HepG2 (cell line): ENCODE measurements around the gene SMYD1. TPM values are rescaled to one million over a fixed set of nuclear protein-coding genes. Genes with fewer than 3 reads are reported as not detected.

ENCODE experiments used
- ATAC-seq: fragments of 200-7000 bp; cut with Tn5 transposase; 3 replicates; pipeline ENCODE4 v1.9.1; 2020; ENCODE audit warnings: mild to moderate bottlenecking, moderate library complexity
- BruUV-seq: library from RNA; stranded (reverse); fragments of 400-500 nt; replicated peaks from 2 replicates; lab custom pipeline; 2021; lab: Mats Ljungman, UMichigan
- CTCF ChIA-PET: fragments of 300-600 bp; formaldehyde crosslinking; extraction: SDS; loops from one replicate; lab custom pipeline; 2021; ENCODE audit warnings: low total read pairs, inconsistent platforms, low intra/inter-chr PET ratio; lab: Yijun Ruan, JAX
- POLR2A ChIA-PET: fragments of 350-600 bp; sonication (Branson Sonifier 250); formaldehyde crosslinking; loops from one replicate; lab custom pipeline; 2020; ENCODE audit warnings: antibody characterized with exemption, inconsistent platforms; lab: Yijun Ruan, JAX
- DNase-seq: peaks from one replicate; pipeline ENCODE4 v3.0.0-alpha.2; 2015; ENCODE audit warnings: low spot score
- FAIRE-seq: peaks from 3 replicates; lab custom pipeline; 2011; peaks lifted over from hg19 to GRCh38; lab: Jason Lieb, UNC
- H2AFZ ChIP-seq: one replicate; pipeline ENCODE4 v1.6.1; 2011; ENCODE audit warnings: low read length, inconsistent platforms
- H3K27ac ChIP-seq: fragments of 300-600 bp; 3 replicates; pipeline ENCODE4 v1.8.0; 2011; ENCODE audit warnings: mixed run types, mild to moderate bottlenecking, mixed read lengths, low read length, inconsistent platforms; ENCODE audit not compliant: insufficient read depth; ENCODE audit errors: extremely low read length
- H3K27me3 ChIP-seq, 2 experiments: fragments of 200-600 bp in 1 of 2; 2 replicates in 1 of 2; 3 replicates in 1 of 2; pipeline versions ENCODE4 v1.6.0 to v1.8.0; 2011; ENCODE audit warnings: low read length in 2 of 2, mild to moderate bottlenecking in 2 of 2, moderate library complexity in 2 of 2, inconsistent platforms in 1 of 2; ENCODE audit not compliant: insufficient read depth in 2 of 2, control insufficient read depth in 1 of 2
- H3K36me3 ChIP-seq, 2 experiments: fragments of 200-600 bp in 1 of 2; replicated peaks in 1 of 2; 2 replicates in 1 of 2; 3 replicates in 1 of 2; pipeline versions ENCODE4 v1.5.1 to v1.8.0; 2011; ENCODE audit warnings: low read length in 2 of 2, inconsistent platforms in 1 of 2; ENCODE audit not compliant: insufficient read depth in 2 of 2, control insufficient read depth in 1 of 2
- H3K4me1 ChIP-seq: 2 replicates; pipeline ENCODE4 v1.5.1; 2012; ENCODE audit warnings: low read length, inconsistent platforms; ENCODE audit not compliant: insufficient read depth
- H3K4me2 ChIP-seq: 2 replicates; pipeline ENCODE4 v1.6.0; 2011; ENCODE audit warnings: low read depth, low read length, inconsistent platforms
- H3K4me3 ChIP-seq, 3 experiments: fragments of 200-600 bp in 1 of 3; sonication (generic), shearing (Covaris generic) in 1 of 3; replicated peaks in 1 of 3; 2 replicates each; pipeline ENCODE4 v1.5.1; 2011 to 2016; ENCODE audit warnings: low read length in 3 of 3, inconsistent platforms in 2 of 3, low read depth in 2 of 3, mild to moderate bottlenecking in 2 of 3, control low read depth in 1 of 3, mixed read lengths in 1 of 3; ENCODE audit not compliant: insufficient read depth in 1 of 3
- H3K79me2 ChIP-seq: one replicate; pipeline ENCODE4 v1.6.1; 2011; ENCODE audit warnings: low read length, inconsistent platforms; ENCODE audit not compliant: insufficient read depth
- H3K9ac ChIP-seq: 2 replicates; pipeline ENCODE4 v1.6.0; 2011; ENCODE audit warnings: mild to moderate bottlenecking, low read depth, low read length, inconsistent platforms; ENCODE audit not compliant: insufficient read depth
- H3K9me3 ChIP-seq: 2 replicates; pipeline ENCODE4 v1.5.1; 2012; ENCODE audit warnings: mild to moderate bottlenecking, low read length
- H4K20me1 ChIP-seq: 2 replicates; pipeline ENCODE4 v1.6.0; 2011; ENCODE audit warnings: inconsistent platforms, mild to moderate bottlenecking, low read length, moderate library complexity; ENCODE audit not compliant: insufficient read depth
- AKAP8 ChIP-seq: sonication (generic); formaldehyde crosslinking; IDR thresholded peaks from 2 replicates; pipeline ENCODE4 v1.5.1; 2020; ENCODE audit warnings: mild to moderate bottlenecking, missing genetic modification reagents
- NONO ChIP-seq, 2 experiments: fragments of 450-650 bp in 1 of 2; sonication (generic) in 1 of 2; formaldehyde crosslinking in 1 of 2; IDR thresholded peaks in 1 of 2; conservative IDR thresholded peaks in 1 of 2; 2 replicates each; pipeline versions ENCODE4 v1.6.1 to v1.8.0; 2017 to 2022; ENCODE audit warnings: mild to moderate bottlenecking in 1 of 2, missing genetic modification reagents in 1 of 2, moderate library complexity in 1 of 2
- STAT5B ChIP-seq: sonication (generic); formaldehyde crosslinking; IDR thresholded peaks from 2 replicates; pipeline ENCODE4 v1.4.0; 2020; ENCODE audit warnings: missing genetic modification reagents
- ZBTB46 ChIP-seq: sonication (generic); formaldehyde crosslinking; IDR thresholded peaks from 2 replicates; pipeline ENCODE4 v1.4.0; 2020; ENCODE audit warnings: mild to moderate bottlenecking, missing genetic modification reagents, borderline replicate concordance
- ZFP41 ChIP-seq: sonication (generic); formaldehyde crosslinking; IDR thresholded peaks from 2 replicates; pipeline ENCODE4 v1.4.0; 2020; ENCODE audit warnings: mild to moderate bottlenecking, missing genetic modification reagents, borderline replicate concordance
- ZNF362 ChIP-seq: sonication (generic); formaldehyde crosslinking; IDR thresholded peaks from 2 replicates; pipeline ENCODE4 v1.4.0; 2020; ENCODE audit warnings: missing genetic modification reagents, mild to moderate bottlenecking, borderline replicate concordance
- ZNF564 ChIP-seq: sonication (generic); formaldehyde crosslinking; IDR thresholded peaks from 2 replicates; pipeline ENCODE4 v1.8.1; 2023; ENCODE audit warnings: mild to moderate bottlenecking, missing genetic modification reagents
- ZNF775 ChIP-seq: sonication (generic); formaldehyde crosslinking; IDR thresholded peaks from 2 replicates; pipeline ENCODE4 v1.4.0; 2020; ENCODE audit warnings: missing genetic modification reagents, mild to moderate bottlenecking, moderate library complexity, borderline replicate concordance
- ZNF891 ChIP-seq: sonication (generic); formaldehyde crosslinking; IDR thresholded peaks from 2 replicates; pipeline ENCODE4 v1.5.0; 2020; ENCODE audit warnings: mild to moderate bottlenecking, missing genetic modification reagents
- in situ Hi-C: cut with HindIII; loops from 2 replicates; pipeline ENCODE4 v1.10.0; 2017; ENCODE audit warnings: low pct_unique_long_range_greater_than_20kb; ENCODE audit not compliant: extremely low pct_ligation_motif_present
- intact Hi-C: fragments of 100-400 bp; cut with micrococcal nuclease; formaldehyde crosslinking; loops from one replicate; pipeline ENCODE4 v1.10.0; 2022; ENCODE audit not compliant: unreplicated experiment
- polyA plus RNA-seq, 8 experiments: library from polyadenylated mRNA; depleted of rRNA in 3 of 8; stranded (reverse) in 7 of 8; unstranded in 1 of 8; fragments of >200 nt; fragmentation: Illumina TruSeq in 4 of 8; extraction: Trizol in 4 of 8; gene quantifications; 2 replicates each; pipeline versions ENCODE4 v1.2.1 to v1.2.3, GENCODE V29; 2011 to 2016; ENCODE audit warnings: low read depth in 4 of 8, missing spikeins in 1 of 8, mixed read lengths in 1 of 8; ENCODE audit not compliant: insufficient read depth in 1 of 8
- total RNA-seq, 5 experiments: library from RNA; depleted of rRNA; stranded (reverse); fragments of >200 nt; fragmentation: Illumina TruSeq; extraction: Trizol; gene quantifications; 2 replicates each; pipeline ENCODE4 v1.2.3, GENCODE V29; 2016; ENCODE audit warnings: low read depth in 1 of 5
- TF ChIP-seq, protein P1 (sequence below): sonication (generic); formaldehyde crosslinking; IDR thresholded peaks from 2 replicates; pipeline ENCODE4 v1.9.0; 2021; ENCODE audit warnings: mild to moderate bottlenecking, missing genetic modification reagents
- TF ChIP-seq, protein P2 (sequence below), 2 experiments: sonication (generic) in 1 of 2; formaldehyde crosslinking in 1 of 2; IDR thresholded peaks; 2 replicates each; pipeline versions ENCODE4 v1.5.1 to v1.6.1; 2011 to 2020; ENCODE audit warnings: borderline replicate concordance in 1 of 2, low read depth in 1 of 2, low read length in 1 of 2, mild to moderate bottlenecking in 1 of 2, missing genetic modification reagents in 1 of 2, moderate library complexity in 1 of 2

Gene SMYD1
- total and polyA plus RNA-seq, 2 of the 13 experiments (the other 11 are each of a cell fraction or from before 2014, with no cell fraction given), result not detected

GRCh38 chr2:88069117-88069516 lies 1.5 kb downstream of the SMYD1 start:
- no peak for DNase-seq
- H2AFZ ChIP-seq, result no peak overlapping the region
- in situ Hi-C loops, result loop anchor here (25.0 kb wide), 1 partner anchor 393 kb away; the partner anchor contains the start of gene FOXI3
- TF ChIP-seq ZNF362 (CRISPR knock-in tag) (no peak), ZNF891 (no peak), ZBTB46 (CRISPR knock-in tag) (no peak), ZFP41 (CRISPR knock-in tag) (no peak), NONO (IDR thresholded peaks at IDR 0.05) (no peak), NONO (CRISPR knock-in tag; conservative IDR thresholded peaks at IDR 0.05) (no peak), AKAP8 (CRISPR knock-in tag) (no peak), STAT5B (CRISPR knock-in tag) (no peak), ZNF775 (CRISPR knock-in tag) (no peak), ZNF564 (CRISPR knock-in tag) (no peak)
- TF ChIP-seq, protein P1, sequence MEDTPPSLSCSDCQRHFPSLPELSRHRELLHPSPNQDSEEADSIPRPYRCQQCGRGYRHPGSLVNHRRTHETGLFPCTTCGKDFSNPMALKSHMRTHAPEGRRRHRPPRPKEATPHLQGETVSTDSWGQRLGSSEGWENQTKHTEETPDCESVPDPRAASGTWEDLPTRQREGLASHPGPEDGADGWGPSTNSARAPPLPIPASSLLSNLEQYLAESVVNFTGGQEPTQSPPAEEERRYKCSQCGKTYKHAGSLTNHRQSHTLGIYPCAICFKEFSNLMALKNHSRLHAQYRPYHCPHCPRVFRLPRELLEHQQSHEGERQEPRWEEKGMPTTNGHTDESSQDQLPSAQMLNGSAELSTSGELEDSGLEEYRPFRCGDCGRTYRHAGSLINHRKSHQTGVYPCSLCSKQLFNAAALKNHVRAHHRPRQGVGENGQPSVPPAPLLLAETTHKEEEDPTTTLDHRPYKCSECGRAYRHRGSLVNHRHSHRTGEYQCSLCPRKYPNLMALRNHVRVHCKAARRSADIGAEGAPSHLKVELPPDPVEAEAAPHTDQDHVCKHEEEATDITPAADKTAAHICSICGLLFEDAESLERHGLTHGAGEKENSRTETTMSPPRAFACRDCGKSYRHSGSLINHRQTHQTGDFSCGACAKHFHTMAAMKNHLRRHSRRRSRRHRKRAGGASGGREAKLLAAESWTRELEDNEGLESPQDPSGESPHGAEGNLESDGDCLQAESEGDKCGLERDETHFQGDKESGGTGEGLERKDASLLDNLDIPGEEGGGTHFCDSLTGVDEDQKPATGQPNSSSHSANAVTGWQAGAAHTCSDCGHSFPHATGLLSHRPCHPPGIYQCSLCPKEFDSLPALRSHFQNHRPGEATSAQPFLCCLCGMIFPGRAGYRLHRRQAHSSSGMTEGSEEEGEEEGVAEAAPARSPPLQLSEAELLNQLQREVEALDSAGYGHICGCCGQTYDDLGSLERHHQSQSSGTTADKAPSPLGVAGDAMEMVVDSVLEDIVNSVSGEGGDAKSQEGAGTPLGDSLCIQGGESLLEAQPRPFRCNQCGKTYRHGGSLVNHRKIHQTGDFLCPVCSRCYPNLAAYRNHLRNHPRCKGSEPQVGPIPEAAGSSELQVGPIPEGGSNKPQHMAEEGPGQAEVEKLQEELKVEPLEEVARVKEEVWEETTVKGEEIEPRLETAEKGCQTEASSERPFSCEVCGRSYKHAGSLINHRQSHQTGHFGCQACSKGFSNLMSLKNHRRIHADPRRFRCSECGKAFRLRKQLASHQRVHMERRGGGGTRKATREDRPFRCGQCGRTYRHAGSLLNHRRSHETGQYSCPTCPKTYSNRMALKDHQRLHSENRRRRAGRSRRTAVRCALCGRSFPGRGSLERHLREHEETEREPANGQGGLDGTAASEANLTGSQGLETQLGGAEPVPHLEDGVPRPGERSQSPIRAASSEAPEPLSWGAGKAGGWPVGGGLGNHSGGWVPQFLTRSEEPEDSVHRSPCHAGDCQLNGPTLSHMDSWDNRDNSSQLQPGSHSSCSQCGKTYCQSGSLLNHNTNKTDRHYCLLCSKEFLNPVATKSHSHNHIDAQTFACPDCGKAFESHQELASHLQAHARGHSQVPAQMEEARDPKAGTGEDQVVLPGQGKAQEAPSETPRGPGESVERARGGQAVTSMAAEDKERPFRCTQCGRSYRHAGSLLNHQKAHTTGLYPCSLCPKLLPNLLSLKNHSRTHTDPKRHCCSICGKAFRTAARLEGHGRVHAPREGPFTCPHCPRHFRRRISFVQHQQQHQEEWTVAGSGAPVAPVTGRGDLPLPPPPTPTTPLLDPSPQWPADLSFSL, result no peak
- TF ChIP-seq, protein P2, sequence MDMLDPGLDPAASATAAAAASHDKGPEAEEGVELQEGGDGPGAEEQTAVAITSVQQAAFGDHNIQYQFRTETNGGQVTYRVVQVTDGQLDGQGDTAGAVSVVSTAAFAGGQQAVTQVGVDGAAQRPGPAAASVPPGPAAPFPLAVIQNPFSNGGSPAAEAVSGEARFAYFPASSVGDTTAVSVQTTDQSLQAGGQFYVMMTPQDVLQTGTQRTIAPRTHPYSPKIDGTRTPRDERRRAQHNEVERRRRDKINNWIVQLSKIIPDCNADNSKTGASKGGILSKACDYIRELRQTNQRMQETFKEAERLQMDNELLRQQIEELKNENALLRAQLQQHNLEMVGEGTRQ (IDR thresholded peaks at IDR 0.05; ENCODE audit: low read depth, low read length), result no peak
- TF ChIP-seq, protein P2 (CRISPR knock-in tag; IDR thresholded peaks at IDR 0.05; ENCODE audit: borderline replicate concordance), result no peak

More at GRCh38 chr2:88069117-88069516, 1.5 kb downstream of the SMYD1 start:
- Histone ChIP-seq H3K9ac (no peak overlapping the region), H3K27me3 (peaks cover 2 to 3% of the 10 kb centered on the region in 2 experiments; a peak in 2 of 5 replicates), H4K20me1 (no peaks in the 10 kb centered on the region), H3K4me1 (no peaks in the 10 kb centered on the region), H3K27ac (no peak overlapping the region), H3K79me2 (no peaks in the 10 kb centered on the region), H3K4me2 (no peak overlapping the region), H3K9me3 (no peaks in the 10 kb centered on the region), H3K36me3 (no peaks in the 10 kb centered on the region), H3K4me3 (no peak overlapping the region)
- ATAC-seq (no peak), FAIRE-seq (no peak)
- no TSS peak for BruUV-seq
- intact Hi-C loops, result loop anchor here (2.0 kb wide), 1 partner anchor 54 kb away; no protein-coding TSS in a partner anchor
- CTCF ChIA-PET, result no interaction called here
- POLR2A ChIA-PET, result no interaction called here
